Measurements from ENCODE around the gene F2RL3.

- TF ChIP-seq CTCF (IDR thresholded peaks at IDR 0.05; ENCODE audit: low read depth, low read length), result no peak
- no peak for TF ChIP-seq POLR2A (IDR thresholded peaks at IDR 0.05; ENCODE audit: extremely low read depth, insufficient read length)
Measured at GRCh38 chr19:16874250-16874977, 14.4 kb upstream of the F2RL3 start.
